Head of caudate nucleus (tissue), 42 donors: Measurements from ENCODE around the gene ABHD2.

ENCODE experiments used
- DNase-seq, 42 donors: peaks; one replicate each; pipeline versions ENCODE4 v3.0.0 to v3.0.0-alpha.2; 2020 to 2021; ENCODE audit warnings: mixed read lengths in 7 of 42
- intact Hi-C: fragments of 100-400 bp; cut with DNase I; formaldehyde crosslinking; loops from one replicate; pipeline ENCODE4 v1.15.0; 2022

ABHD2 gene

GRCh38 chr15:89171136-89172072, 83.1 kb downstream of the ABHD2 start:
- intact Hi-C loops, result loop anchor here (5.0 kb wide), 1 partner anchor 34 kb away; no protein-coding TSS in a partner anchor
- DNase-seq, result peak in 40 of 42 donors; percentile 21 to 89 (median 68)

- intact Hi-C loops, result loop anchor here (5.0 kb wide), 1 partner anchor 36 kb away; no protein-coding TSS in a partner anchor
- peak in 1 of 42 donors; percentile 27 for DNase-seq
These were observed 84.7 kb downstream of the ABHD2 start for GRCh38 chr15:89172921-89173320.

DNA sequence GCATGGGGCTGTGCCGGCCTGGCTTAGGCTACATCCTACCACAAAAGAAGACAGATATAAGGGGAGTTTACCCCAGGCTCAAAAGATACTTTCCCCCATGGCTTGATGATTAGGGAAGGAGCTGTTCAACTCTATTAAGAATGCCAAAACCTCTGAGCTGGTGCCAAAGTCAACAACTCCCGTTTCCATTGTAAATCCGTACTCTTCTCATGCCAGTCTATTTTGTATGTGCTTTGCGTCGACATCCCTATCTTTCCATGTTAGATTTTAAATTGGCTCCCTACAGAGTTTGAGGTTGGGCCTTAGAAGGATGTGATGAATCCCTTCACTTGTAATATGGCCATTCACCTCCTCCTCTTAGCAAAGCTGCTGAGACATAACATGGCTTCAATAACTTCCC, 86.2 kb downstream of the ABHD2 start:
- intact Hi-C loops, result loop anchor here (5.0 kb wide), 1 partner anchor 37 kb away; no protein-coding TSS in a partner anchor
- DNase-seq, result peak in 1 of 42 donors; percentile 27

DNA sequence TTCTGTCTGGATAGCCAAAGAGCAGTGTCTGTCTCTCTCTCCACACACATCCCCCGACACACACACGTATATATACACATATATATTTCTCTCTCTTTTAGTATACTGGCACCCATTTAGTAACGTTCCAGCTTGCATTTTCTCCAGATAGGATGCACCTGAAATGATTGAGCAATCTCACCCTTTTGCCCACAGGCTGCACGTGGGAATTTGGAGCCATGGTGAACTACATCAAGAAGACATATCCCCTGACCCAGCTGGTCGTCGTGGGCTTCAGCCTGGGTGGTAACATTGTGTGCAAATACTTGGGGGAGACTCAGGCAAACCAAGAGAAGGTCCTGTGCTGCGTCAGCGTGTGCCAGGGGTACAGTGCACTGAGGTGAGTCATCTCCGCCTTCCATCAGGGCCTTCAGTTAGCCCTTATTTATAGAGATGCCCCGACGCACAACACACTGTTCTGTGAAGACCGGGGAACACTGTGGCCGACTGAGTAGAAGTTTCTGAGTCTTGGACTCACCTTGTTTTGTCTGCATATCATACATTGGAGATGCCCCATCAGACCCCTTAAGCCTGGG, 87.4 kb downstream of the ABHD2 start:
- peak in 2 of 42 donors; percentile 4 to 18 for DNase-seq
- intact Hi-C loops, result loop anchor here (5.0 kb wide), 1 partner anchor 118 kb away; no protein-coding TSS in a partner anchor

DNA sequence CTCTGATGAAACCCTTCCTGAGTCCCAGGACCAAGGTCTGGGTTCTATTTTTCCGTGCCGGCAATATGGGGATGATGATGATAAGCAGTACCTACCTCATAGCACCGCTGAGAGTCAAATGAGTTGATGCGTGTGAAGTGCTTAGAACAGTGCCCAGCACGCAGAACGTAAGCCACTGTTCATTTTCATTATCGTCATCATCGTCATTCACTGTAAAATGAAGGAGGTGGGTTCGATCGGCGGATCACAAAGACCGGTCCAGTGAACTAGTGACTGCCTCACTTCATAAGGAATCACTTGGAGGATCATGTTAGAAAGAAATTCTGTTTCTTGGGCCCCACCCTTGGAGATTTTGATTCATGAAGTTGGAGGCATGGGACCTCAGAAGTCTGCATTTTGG, 88.9 kb downstream of the ABHD2 start:
- intact Hi-C loops, result loop anchor here (5.0 kb wide), 1 partner anchor 120 kb away; no protein-coding TSS in a partner anchor
- no peak for DNase-seq

- DNase-seq, result peak in 41 of 42 donors; percentile 26 to 91 (median 74)
- intact Hi-C loops, result loop anchor here (5.0 kb wide), 1 partner anchor 120 kb away; no protein-coding TSS in a partner anchor
These were observed 89.5 kb downstream of the ABHD2 start for GRCh38 chr15:89177633-89178306.

DNA sequence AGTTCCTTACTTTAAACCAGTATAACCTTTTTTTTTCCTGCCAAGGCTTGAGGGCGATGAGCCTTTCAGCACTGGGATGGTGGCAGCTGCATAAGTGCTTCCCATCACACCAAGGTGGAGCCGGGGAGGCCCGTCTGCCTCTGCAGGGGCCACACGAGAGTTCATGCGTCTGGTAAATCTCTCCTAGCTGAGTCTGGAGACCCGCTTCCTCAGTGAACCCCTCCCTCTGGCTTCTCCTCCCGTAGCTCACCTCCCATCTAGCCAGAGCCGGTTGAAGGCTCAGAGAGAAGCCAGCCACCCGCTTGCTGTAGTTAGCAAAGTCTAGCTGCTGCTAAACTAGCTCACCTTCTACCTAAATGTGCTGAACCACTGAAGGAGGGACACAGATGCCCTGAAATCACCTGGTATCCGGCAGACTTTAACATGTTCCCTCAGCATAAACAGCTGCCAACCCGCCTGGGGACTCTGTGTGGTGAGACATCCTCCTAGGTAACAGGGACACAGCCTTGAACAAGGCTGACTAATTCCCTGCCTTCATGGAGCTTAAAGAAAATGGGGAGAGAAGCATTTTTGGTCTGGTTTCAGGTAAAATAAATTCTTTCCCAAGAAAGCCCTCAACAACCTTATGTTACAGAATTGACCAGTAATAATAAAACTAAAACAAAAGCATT, 90.2 kb downstream of the ABHD2 start:
- intact Hi-C loops, result loop anchor here (5.0 kb wide), 1 partner anchor 121 kb away; no protein-coding TSS in a partner anchor
- DNase-seq, result peak in 1 of 42 donors; percentile 11

DNA sequence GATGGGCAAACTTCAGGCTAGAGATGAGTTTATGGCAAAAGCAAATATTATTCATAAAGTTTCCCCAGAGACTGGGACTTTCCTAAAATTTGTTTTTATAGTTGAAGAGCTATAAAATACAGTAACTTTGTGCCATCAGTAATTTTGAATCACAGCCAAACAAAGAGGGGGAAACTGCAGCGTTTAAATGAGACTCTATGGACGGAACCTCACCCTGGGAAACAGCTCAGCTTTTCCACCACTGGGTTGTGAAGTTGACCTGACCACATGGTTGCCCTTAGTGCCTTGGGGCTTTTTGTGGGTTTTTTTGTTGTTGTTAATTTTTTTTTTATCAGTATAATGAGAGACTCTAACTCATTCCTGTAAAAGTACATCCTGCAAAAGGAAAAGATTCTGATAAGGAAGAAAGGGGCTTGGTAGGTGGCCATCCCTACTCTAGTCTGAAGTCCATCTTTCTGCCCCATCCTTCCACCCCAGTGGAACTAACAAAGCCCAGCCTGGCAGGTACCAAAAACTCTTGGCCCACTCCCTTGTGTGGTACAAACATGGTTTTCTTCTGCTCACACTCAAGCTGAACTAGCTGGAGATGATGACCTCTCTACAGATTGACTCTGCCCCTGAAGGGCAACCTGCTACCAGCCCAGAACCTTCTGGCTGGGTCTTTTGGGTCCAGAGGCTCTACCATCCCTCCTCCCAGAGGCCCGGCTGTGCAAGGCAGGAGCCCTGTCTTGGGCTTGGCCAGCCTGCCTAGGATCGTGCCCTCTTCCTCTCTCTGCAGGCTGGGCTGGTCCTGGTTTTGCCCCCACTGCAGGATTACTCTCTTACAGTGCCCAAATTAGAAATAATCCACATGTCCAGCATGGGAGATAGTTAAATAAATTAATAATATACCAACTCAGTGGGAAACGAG, 92.0 kb downstream of the ABHD2 start:
- no peak for DNase-seq
- intact Hi-C loops, result loop anchor here (5.0 kb wide), 1 partner anchor 123 kb away; no protein-coding TSS in a partner anchor

GRCh38 chr15:89184357-89184756, 96.1 kb downstream of the ABHD2 start:
- intact Hi-C loops, result no loop called here
- no peak for DNase-seq

GRCh38 chr15:89184886-89185526, 96.8 kb downstream of the ABHD2 start:
- intact Hi-C loops, result no loop called here
- DNase-seq, result no peak

DNA sequence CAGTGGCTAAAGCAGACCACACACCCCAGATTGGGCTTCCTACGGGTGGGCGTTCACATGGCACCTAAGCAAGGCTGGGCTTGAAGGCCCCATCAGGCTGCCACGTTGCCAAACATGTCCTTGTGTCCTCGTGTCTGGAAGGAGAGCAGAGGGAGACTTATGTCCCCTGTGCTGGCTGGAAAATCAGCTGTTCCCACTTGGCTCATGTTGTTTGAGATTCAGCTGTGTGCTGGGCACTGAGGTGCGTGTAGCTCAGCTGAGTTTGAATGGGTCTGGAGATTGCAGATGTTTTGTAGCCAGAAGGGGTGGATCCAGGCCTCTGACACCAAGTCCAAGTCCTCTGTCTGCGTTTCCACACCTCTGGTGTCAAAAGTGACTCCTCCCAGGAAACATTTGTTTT, 98.5 kb downstream of the ABHD2 start:
- intact Hi-C loops, result no loop called here
- no peak for DNase-seq

DNA sequence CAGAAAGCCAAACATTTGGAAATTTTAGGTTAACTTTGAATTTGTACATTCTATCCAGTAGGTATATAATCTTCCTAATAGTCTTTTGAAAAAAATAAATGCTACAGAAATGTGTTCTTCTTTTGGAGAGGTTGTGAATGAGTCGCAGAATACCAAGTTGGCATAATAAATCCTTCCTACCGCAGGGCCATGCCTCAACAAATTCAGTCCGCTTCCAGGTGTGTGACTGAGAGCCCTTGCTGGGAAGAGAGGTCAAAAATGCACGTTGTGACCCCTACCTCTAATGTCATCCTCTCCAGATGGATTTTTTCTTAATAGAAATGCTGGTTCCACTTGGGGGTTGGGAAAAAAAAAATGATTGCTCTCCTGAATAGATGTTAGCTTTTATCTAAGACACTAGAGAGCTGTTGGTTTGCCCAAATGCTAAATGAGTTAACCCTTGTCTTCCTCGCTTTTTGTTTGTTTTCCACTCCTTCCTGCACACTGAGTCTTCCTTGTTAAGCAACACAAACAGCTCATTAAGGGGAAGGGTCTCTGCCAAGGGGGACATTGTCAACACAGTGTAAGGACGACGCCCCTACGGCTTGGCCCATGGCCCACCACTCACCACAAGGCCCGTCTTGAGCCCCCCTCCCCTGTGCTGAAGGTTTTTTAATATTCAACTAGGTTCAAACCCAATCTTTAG, 99.2 kb downstream of the ABHD2 start:
- intact Hi-C loops, result no loop called here
- peak in 1 of 42 donors; percentile 19 for DNase-seq

- no peak for DNase-seq
- intact Hi-C loops, result no loop called here
These were observed 99.8 kb downstream of the ABHD2 start for GRCh38 chr15:89187986-89188514.

- intact Hi-C loops, result no loop called here
- no peak for DNase-seq
These were observed 103.9 kb downstream of the ABHD2 start for GRCh38 chr15:89192136-89192535.

DNA sequence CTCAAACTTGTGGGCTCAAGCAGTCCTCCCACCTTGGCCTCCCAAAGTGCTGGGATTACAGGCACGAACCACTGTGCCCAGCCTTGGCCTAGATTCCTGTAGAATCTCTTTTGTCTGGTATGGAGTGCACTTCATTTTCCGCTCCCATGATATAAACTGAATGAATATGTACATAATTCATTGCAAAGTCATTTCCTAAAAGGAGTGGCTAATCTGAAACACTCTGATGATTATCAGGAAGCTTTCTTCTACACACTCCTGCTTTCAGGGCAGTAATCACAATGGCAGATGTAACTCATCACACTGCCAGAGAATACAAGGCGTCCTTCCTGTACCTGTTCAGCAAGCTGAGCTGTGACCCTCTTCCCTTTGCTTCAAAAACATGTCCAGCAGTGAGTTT, 104.5 kb downstream of the ABHD2 start:
- intact Hi-C loops, result no loop called here

DNA sequence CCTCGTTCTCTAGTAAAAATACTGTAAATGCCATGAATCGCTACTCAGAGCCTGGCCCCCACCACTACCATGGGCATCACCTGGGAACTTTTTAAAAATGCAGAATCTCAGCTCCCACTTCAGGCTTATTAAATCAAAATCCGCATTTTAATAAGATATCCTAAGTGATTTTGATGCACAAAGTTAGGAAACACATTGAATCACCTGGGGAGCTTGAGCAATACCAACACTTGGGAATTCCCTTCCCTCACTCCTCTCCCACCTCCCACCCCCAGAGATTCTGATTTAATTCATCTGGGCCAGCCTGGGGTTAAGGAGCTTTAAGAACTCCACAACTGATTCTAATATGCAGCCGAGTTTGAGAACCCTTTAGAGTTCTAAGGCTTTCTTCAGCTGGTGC, 106.4 kb downstream of the ABHD2 start:
- intact Hi-C loops, result no loop called here
- peak in 16 of 42 donors; percentile 13 to 66 (median 41) for DNase-seq

More for the DNA sequence above, 104.5 kb downstream of the ABHD2 start:
- peak in 1 of 42 donors; percentile 3 for DNase-seq
